Measurements from ENCODE around the gene PTPRS.
"Not testable (repeated sequence)": the region's sequence is repeated elsewhere in the genome, so short reads cannot be mapped to it uniquely, and the experiment has no call there.

Gene PTPRS
- 0.27 to 1.8 (median 0.96) reads per million in 4 donors for total RNA-seq

DNA sequence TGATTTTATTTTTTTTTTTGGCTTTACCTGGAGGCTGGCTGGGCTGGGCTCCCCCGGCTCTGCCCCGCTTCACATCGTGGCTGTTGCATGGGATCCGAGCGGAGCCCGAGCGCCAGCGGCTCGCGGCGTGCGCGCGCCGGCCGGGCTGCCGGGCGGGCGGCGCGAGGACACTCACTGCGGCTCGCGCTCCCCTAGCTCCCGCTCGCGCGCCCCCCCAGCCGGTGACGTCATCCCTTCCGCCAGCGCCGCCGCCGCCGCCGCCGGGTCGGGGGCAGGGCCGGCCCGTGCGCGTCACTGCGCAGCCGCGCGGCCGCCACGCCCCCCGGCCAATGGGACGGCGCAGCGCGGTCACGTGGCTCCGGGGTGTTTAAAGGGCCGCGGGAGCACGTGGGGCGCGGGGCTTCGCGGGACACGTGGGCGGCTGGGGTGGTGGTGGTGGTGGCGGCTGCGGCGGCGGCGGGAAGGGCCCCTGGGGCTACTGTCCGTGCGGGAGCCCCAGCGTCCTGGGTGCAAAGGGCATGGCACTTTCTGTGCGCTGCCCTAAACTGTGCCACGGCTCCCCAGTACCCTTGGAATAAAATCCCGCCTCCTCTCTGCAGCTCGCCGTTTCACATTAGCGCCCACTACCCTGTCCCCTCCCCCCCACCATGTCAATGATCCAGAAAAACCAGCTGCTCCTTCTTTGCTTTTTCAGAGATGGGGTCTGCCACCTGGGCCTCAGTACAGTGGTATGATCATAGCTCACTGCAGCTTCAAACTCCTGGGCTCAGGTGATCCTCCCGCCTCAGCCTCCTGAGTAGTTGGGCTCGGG lies at the start of gene PTPRS:
TSS of gene PTPRS (minus strand) at position 176 of the 811 bp plus-strand sequence. CDS start 54,672 bp downstream, outside the sequence.
- DNase-seq = peak in 4 of 5 donors; percentile 12 to 44 (median 20)

DNA sequence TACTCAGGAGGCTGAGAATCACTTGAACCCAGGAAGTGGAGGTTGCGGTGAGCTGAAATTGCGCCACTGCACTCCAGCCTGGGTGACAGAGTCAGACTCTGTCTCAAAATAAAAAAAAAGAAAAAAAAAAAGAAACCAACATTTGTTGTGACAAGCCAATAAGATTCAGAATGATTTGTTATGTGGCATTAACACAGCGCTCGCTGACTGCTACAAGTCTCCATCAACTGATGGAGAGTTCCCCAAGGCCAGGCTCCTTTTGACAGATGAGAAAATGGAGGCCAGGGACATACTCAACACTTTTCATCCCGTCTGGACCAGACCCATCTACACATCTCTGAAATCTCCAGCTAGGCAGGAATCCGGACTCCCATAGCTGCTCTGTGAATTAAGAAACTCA lies 48.7 kb upstream of the PTPRS start:
- DNase-seq = no peak

DNA sequence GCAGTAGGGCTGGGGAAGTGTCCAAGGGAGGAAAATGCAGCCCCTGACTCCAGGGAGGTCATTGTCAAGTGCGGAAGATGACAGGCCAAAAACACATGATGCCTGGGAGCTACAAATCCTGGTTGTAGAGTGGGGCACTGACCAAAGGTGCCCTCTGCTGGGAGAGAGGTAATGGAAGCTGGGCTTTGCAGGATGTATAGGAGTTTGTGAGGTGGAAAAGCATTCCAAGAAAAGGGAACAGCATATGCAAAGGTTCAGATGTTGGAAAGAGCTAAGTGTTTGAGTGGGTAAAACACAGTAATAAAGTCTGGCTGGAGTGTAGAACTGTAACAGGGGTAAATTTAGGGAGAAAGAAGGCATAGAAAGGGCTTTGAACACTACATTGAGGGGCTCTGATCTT lies 46.9 kb upstream of the PTPRS start:
- no peak for DNase-seq

DNA sequence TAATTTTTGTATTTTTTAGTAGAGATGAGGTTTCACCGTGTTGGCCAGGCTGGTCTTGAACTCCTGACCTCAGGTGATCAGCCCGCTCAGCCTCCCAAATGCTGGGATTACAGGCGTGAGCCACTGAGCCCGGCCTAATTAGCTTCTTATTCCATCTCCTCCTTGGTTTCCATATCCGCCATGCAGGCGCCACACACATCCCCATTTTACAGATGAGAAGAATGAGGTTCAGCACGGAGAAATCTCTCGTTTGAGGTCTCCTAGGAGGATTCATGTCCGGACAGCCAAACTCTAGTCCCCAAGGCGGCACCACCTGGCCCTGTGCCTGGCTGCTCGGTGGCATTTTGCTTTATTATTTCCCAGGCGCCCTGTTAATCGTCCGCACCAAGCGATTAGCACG lies 46.2 kb upstream of the PTPRS start:
- DNase-seq = no peak

DNA sequence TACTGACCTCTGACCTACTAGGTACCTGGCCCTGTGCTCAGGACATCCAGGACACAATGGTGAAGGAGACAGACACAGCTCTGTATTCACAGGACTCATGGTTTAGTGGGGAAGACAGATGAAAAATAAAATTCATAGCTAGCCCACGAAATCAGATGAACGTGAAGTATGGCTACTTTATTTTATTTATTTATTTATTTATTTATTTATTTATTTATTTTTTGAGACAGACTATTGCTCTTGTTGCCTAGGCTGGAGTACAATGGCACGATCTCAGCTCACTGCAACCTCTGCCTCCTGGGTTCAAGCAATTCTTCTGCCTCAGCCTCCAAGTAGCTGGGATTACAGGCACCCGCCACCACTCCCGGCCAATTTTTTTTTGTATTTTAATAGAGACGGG lies 40.6 kb upstream of the PTPRS start:
- DNase-seq = not testable (repeated sequence)

DNA sequence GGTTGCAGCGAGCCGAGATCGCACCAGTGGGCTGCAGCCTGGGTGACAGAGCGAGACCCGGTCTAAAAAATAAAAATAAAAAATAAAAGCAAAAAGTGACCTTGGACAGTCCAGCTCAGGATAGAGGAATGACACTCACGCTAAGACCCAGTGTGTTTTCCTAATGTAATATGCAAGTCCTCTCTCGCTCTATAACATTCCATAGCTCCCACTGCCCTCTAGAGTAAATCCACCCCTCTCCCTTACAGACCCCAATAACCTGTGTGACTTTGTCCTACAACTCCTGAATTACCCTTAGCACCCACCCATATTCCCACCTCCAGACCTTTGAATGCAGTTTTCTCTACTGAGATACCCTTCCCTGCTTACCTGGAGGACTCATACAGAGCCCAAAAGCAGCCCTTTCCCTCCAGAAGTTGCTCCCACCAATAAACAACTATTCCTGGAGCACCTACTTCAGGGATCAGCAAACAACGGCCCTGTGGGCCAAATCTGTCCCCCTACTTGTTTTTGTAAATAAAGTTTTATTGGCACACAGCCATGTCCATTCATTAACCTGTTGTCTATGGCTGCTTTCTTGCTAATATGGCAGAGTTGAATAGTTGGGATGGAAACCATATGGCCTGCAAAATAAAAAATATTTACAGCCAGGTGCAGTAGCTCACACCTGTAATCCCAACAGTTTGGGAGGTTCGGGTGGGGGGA lies 39.8 kb upstream of the PTPRS start:
- no peak for DNase-seq

DNA sequence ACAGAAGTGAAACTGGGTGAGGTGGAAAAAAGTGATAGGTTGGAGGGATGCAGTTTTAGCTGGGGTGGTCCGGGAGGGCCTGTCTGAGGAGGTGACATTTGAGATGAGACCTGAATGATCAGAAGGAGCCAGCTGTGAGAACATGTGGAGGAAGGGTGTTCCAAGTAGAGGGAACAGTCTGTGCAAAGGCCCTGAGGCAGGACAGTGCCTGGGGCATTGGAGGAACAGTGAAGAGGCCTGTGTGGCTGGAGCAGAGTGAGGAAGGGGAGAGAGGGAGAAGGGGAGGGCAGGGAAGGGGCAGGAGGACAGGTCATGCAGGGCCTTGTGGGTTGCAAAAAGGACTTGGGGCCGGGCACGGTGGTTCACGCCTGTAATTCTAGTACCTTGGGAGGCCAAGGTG lies 36.3 kb upstream of the PTPRS start:
- no peak for DNase-seq

DNA sequence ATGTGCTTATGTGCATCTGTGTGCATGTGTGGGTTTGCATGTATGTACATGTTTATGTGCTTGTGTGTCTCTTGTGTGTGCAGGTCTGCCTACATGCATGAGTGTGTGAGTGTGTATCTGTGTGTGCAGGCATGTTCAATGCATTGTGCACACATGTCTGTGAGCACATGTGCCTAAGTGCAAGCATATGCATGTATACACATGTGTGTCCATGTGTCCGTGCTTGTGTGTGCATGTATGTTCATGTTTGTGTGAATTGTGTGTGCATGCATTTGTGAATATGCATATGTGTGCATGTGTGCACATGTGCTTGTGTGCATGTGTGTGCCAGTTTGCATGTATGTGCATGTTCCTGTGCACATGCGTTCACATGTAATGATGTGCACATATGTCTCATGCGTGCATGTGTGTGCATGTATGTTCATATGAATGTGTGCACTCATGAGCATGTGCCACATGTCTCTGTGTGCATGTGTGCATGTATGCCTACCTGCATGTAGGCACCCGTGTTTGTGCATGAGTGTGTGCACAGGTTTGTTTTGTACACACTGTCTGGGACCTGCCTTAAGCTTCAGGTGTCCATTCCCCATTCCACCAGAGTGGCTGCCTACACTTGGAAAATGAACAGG lies 32.1 kb upstream of the PTPRS start:
- no peak for DNase-seq

DNA sequence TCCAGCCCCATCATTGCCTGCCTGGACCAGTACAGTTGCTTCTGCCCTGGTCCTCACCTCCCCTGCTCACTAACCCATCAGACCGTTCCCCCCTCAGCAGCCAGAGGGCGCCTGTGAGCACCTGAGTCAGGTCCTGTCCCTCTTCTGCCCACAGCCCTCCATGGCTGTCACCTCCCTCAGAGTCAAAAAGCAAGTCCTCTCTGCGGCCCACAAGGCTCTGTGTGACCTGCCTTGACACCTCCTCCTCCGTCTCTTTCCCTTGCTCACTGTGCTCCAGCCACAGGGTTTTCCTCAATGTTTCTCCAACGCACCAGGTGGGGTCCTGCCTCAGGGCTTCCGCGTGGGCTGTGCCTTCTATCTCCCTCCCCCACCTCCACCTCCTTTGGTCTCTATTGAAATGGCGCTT lies 29.4 kb upstream of the PTPRS start:
- DNase-seq = peak in 2 of 5 donors; percentile 7 to 17

DNA sequence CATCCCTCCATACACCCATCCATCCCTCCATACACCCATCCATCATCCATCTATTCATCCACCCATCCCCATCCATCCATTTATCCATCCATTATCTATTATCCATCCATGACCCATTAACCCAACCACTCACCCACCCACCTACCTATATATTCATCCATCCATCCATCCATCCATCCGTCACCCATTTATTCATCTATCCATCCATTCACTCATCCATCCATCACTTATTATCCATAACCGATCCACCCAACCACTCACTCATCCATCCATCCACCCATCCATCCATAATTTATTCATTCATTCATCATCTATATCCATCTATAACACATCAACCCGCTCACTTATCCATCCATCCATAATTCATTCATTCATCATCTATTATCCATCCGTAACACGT lies 28.7 kb upstream of the PTPRS start:
- no peak for DNase-seq

DNA sequence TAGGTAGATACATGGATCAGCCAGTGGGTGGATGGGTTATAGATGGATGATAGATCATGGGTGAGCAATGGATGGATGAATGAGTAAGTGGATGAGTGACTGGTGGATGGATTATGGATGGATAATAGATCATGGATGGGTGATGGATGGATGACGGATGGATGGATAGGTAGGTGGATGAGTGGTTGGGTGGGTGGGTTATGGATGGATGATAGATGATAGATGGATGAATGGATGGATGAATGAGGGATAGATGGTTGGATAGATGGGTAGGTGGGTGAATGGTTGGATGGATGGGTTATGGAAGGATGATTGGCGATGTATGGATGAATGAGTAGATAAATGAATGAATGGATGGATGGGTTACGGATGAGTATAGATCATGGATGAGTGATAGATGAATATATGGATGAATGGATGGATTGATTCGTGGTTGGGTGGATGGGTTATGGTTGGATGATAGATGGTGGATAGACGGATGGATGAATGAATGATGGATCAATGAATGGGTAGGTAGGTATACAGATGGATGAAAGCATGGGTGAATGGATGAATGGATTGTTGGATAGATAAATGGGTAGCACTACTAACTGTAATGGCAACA lies 27.0 kb upstream of the PTPRS start:
- DNase-seq = no peak

DNA sequence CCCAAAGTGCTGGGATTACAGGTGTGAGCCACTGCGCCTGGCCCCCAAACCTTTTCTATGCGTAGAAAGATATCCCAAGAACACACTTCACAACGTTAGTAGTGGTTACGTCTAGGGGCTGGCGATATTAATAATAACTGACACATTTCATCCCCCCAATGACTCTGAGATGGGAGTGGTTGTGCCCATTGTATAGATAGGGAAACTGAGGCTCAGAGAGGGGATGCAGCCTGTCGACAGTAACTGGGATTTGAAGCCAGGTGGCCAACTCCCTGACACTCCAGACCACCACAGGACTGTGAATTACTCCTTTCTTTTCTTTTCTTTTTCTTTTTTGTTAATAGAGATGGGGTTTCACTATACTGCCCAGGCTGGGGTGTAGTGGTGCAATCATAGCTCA lies 25.3 kb upstream of the PTPRS start:
- no peak for DNase-seq

DNA sequence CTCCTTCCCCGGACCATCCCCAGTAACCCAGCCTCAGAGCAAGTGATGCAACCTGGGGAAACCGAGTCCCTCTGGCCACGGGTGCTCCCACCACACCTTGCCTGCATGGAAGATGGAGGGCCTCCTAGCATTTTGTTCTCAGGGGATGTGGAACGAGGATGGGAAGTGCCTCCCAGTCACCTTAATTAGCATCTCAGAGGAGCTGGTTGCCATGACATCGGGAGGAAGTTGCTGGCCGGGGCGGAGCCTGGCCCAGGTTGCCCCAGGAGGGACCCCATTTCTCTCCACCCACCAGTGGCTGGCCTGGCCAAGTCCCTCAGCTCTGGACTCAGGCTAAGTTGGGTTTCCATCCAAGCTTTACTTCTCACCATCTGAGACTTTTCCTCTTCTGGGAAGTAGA lies 24.1 kb upstream of the PTPRS start:
- no peak for DNase-seq

DNA sequence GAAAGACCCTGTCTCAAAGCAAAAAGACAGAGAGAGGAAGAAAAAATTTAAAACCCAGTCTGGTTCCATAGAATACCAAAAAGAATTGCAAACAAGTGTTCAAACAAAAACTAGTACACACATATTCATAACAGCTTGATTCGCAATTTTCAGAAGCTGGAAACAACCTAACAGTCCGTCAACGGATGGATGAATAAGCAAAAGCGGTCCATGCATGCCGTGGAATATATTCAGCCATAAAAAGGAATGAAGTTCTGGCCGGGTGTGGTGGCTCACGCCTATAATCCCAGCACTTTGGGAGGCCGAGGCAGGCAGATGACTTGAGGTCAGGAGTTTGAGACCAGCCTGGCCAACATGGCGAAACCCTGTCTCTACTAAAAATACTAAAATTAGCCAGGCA lies 21.2 kb upstream of the PTPRS start:
- not testable (repeated sequence) for DNase-seq

DNA sequence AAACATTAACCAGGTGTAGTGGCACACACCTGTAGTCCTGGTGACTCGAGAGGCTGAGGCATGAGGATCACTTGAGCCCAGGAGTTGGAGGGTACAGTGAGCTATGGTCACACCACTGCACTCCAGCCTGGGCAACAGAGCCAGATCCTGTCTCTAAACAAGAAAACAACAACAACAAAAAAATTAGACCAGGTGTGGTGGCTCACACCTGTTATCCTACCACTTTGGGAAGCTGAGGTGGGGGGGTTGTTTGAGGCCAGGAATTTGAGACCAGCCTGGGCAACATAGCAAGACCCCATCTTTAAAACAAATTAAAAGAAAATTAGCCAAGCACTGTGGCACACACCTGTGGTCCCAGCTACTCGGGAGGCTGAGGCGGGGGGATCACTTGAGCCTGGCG lies 20.8 kb upstream of the PTPRS start:
- DNase-seq = no peak

DNA sequence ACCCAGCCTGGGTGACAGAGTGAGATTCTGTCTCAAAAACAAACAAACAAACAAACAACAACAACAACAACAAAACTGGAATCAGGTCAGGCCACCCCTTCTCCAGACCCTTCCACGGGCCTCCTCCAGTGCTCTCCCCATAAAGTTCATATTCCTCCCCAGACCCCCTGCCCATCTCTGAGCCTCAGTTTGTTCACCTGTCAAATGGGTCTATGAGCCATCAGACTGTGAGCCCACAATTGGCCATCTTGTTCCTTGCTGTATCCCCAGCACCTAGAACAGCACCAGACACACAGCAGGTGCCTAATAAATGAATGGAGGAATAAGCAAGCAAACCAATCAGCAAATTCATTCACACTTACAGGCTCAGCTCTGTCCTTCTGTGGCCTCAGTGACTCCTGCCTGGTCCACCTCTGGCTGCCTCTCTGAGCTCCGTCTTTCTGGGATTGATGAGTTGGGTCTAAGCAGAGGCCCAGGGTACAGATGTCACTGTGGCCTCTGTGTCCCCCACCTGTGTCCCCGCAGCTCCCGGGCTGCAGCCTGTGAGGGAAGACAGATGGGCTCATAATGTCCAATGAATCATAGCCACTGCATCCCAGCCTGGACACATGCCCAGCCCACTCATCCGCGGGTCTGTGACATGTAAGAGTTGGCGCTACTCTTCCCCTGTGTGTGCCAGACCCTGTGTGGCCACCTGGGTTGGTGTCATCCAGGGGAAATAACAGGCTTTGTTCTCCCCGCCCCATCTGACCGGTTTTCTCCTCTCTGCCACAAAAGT lies 19.6 kb upstream of the PTPRS start:
- no peak for DNase-seq

DNA sequence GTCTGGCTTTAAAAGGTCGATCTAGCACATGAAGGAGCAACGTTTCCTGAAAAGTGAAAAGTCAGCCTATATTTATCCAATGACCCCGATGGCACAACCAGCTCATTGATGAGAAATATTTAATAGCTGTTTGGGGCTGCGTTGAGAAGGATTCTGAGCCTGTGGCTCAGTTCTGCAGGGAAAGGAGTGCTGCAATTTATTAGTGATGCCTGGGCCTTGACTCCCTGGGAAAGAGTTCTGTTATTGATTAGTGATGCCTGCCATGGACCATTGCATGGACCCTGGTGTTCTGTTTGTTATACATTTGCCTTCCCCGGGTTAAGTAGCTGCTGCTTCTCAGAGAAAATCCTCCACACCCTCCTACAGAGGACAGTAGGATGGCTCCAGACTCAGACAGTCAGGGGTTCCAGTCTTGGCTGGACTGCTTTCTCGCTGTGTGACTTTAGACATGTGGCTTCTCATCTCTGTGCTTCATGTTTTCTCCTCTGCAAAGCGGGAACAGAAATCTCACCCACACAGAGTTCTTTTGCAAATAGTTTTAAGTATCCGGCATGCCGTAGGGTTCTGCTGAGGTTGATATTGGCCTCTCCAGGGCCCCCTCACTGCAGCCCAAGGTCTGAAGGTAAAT lies 17.7 kb upstream of the PTPRS start:
- no peak for DNase-seq

DNA sequence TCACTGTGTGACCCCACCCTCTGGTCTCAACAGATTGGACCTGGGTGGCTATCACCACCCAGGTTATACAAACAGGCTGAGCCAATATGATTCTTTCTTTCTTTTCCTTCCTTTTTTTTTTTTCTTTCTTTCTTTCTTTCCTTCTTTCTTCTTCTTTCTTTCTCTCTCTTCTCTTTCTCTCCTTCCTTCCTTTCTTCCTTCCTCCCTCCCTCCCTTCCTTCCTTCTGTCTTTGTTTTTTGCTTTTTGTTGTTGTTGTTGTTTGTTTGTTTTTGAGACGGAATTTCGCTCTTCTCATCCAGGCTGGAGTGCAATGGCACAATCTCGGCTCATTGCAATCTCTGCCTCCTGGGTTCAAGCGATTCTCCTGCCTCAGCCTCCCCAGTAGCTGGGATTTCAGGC lies 17.0 kb upstream of the PTPRS start:
- no peak for DNase-seq

DNA sequence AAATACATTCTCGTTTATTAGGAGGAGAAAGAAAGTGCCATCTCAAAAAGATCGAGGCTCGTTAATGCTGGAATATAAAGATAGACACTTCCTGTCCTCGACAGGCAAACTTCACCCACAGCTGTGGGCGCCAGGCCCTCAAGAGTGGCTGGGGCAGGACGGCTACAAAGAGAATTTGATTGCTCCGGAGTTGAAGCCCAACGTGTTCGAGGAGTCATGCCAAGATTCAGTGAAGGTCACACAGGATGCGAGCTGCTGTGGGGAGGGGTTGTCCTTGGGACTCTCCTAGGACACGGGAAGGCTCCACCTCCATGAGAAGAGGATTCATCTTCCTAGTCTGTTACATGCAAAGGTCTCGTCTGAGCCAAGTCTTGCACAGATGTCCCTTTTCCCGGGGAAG lies 16.3 kb upstream of the PTPRS start:
- no peak for DNase-seq

DNA sequence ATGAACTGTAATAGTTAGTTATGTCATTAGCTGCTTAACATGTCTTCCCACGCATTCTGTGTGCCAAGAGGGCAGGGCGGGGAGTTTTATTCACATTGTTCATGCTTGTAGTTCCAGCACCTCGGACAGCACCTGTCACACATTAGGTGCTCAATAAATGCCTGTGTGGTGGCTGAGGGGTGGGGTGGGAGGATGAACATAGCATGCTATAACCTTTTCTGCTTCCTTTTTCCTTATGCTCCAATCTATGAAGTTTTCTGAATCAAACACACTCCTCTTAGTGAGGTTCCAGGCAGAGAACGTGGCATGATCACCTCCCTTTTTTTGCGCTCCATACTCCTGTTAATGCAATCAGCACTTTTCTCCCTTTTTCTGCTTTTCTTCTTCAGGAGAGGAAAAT lies 15.8 kb upstream of the PTPRS start:
- no peak for DNase-seq

DNA sequence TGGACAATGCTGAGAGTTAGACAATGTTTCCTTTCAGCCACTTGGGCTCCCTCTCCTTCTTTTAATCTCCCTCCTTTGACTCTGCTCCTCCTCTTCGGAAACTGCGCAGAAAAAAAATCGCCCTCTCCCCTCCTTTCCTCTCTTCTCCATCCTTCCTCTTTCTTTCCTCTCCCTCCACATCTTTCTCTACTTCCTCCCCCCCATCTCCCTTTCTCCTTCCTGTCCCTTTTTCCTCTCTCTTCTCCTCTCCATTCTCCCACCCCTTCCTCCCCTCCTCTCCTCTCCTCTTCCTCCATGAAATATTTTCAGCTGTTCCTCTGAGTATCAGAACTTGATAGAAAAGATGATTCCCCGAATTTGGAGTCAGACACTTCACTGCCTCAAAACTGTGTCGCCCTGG lies 15.1 kb upstream of the PTPRS start:
- no peak for DNase-seq

DNA sequence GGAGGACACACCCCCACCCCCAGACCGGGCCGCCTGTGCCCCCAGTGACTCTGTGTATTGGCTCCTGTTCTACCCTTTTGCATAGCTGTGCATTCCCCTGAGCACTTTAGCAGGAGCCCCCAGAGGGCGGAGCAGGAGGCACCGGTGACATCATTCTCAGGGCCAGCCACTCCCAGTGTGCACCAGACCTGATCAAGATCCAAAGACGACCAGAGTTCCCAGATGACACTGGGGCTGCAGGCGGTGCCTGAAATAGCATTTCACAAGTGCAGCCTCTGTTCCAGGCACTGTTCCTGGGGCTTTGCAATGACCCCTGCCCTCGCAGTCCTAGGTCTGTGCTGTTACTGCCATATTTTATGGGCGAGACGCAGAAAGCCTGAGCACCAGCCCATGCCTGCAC lies 14.5 kb upstream of the PTPRS start:
- DNase-seq = no peak
